SK-N-MC (cell line): Measurements from ENCODE around the gene POR.

Experiments
- EZH2 ChIP-seq: fragments of 200-600 bp; sonication (generic); IDR thresholded peaks from one replicate; pipeline ENCODE4 v1.6.1; 2017; ENCODE audit warnings: antibody characterized with exemption
- POLR2AphosphoS5 ChIP-seq: IDR thresholded peaks from 2 replicates; pipeline ENCODE4 v1.6.1; 2012; ENCODE audit warnings: mild to moderate bottlenecking, low read depth, low read length, borderline replicate concordance

DNA sequence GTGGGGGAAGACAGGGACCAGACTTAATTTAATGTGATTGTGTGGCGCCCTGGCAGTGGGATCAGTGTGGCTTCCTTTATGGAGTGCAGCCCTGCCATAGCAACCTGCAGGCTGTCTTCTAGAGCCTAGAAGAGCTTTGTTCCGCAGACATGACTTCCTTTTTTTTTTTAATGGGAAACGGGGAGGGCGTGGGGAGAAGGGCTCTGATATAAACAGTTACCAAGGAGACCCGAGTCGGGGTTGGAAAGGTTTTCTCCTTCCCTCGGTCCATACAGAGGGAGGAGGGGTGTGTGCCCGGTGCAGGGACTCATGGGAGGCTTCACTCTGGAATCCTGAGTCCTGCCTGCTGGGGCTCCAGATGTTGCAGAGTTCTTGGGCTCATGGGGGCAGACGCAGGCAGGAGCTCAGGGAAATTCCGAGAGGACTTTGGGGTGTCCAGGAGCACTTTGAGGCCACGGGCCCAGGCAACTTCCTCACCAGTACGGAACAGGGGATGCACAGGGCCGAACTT lies 52.6 kb downstream of the POR start:
- TF ChIP-seq EZH2 (no peak), POLR2AphosphoS5 (no peak)
